Subcutaneous abdominal adipose tissue (tissue), 5 donors: ENCODE data around the gene VPS52.
A peak's percentile ranks its signal among the peaks of the same experiment; 100 is the strongest.

ENCODE experiments used
- H3K27ac ChIP-seq: one replicate; pipeline ENCODE4 v1.7.0; 2013; ENCODE audit warnings: low read depth, mild to moderate bottlenecking, inconsistent platforms, low read length, moderate library complexity
- H3K27me3 ChIP-seq, 5 donors: one replicate each; pipeline ENCODE4 v1.7.0; 2013; ENCODE audit warnings: low read length in 5 of 5, inconsistent platforms in 1 of 5; ENCODE audit not compliant: control insufficient read depth in 5 of 5, insufficient read depth in 4 of 5
- H3K36me3 ChIP-seq, 5 donors: one replicate each; pipeline ENCODE4 v1.7.0; 2013; ENCODE audit warnings: low read length in 5 of 5; ENCODE audit not compliant: control insufficient read depth in 5 of 5, insufficient read depth in 5 of 5
- H3K4me1 ChIP-seq, 5 donors: one replicate each; pipeline ENCODE4 v1.7.0; 2013; ENCODE audit warnings: low read length in 5 of 5, mild to moderate bottlenecking in 3 of 5, moderate library complexity in 1 of 5; ENCODE audit not compliant: control insufficient read depth in 5 of 5, insufficient read depth in 5 of 5
- H3K4me3 ChIP-seq, 5 donors: one replicate each; pipeline ENCODE4 v1.7.0; 2013; ENCODE audit warnings: low read length in 5 of 5, low read depth in 1 of 5
- H3K9ac ChIP-seq, 5 donors: one replicate each; pipeline ENCODE4 v1.7.0; 2013; ENCODE audit warnings: low read length in 5 of 5, mild to moderate bottlenecking in 4 of 5, moderate library complexity in 3 of 5
- H3K9me3 ChIP-seq, 5 donors: one replicate each; pipeline ENCODE4 v1.7.0; 2013; ENCODE audit warnings: low read length in 5 of 5; ENCODE audit not compliant: control insufficient read depth in 5 of 5
- donor health status: healthy.
- donor health status: healthy.
- donor health status: healthy.
- donor health status: healthy.
- donor health status: healthy.

VPS52 gene

DNA sequence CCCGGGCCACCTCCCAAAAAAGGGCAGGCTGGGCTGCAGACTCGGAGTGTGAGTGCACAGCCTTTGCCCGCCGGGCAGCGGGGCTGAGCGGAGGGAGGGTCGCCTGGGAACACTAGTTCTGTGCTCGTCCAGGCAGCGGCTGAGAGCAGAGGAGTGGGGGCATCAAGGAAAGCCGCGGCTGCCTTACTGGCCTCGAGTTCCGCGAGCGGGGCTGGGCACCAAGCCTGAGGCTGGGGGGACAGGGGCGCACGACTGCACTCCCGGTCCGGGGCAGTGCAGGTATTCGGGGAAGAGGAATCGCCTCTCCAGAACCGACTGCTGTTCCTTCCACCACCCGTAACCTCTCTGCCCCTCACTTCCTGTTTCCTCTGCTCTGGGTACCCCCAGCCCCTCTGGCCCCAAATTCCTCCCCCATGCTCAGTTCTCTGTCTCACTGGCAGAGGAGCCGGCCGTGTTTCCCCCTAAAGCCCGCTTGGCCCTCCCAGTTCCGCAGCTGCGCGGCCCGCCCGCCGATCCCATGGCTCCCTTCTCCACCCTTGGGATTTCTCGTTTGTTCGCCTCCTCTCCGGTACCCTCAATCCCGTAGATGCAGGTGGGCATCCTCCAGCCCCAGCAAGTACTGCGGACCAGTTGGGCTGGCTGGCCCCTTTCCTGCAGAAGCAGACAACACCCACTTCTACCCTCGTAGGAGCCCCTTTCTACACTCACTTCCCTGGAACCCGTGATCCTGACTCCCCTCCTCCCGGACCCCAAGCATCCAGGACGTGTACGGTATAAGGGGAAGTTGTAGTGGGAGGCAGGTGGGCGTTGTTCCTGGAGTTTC lies 58.3 kb downstream of the VPS52 start:
- no peaks in the 10 kb centered on the region for H3K9me3 ChIP-seq
- H3K9ac ChIP-seq, result peak overlapping the region in 4 of 5 donors; percentile 48 to 85 (median 70)
- H3K4me3 ChIP-seq, result peak overlapping the region; percentile 48 to 72 (median 67)
- H3K27me3 ChIP-seq, result peaks cover 0 to 9% (median 3%) of the 10 kb centered on the region in 5 donors
- peaks cover 0 to 28% (median 23%) of the 10 kb centered on the region in 5 donors for H3K4me1 ChIP-seq
- peaks cover 0 to 23% (median 19%) of the 10 kb centered on the region in 5 donors for H3K36me3 ChIP-seq
- no peak overlapping the region for H3K27ac ChIP-seq

DNA sequence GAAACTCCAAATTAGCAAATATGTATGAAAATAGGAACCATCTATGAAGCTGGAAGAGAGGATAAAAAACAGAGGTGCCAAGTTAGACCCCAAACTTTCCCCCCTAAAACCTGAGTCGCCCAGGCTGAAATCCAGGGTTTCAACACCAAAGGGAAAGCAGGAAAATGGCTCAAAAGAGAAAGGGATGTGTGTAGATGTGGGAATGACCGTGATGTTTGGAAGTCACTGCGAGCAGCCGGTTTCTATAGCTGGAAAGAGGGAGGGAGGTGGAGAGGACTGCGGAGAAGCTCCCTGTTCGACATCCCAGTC lies 58.9 kb downstream of the VPS52 start:
- Histone ChIP-seq H3K4me1 (peaks cover 0 to 30% (median 25%) of the 10 kb centered on the region in 5 donors), H3K4me3 (peak overlapping the region; percentile 48 to 72 (median 67)), H3K9me3 (no peaks in the 10 kb centered on the region), H3K9ac (peak overlapping the region in 4 of 5 donors; percentile 48 to 85 (median 70)), H3K27ac (no peak overlapping the region), H3K36me3 (peaks cover 0 to 23% (median 19%) of the 10 kb centered on the region in 5 donors), H3K27me3 (peaks cover 0 to 5% (median 3%) of the 10 kb centered on the region in 5 donors)

DNA sequence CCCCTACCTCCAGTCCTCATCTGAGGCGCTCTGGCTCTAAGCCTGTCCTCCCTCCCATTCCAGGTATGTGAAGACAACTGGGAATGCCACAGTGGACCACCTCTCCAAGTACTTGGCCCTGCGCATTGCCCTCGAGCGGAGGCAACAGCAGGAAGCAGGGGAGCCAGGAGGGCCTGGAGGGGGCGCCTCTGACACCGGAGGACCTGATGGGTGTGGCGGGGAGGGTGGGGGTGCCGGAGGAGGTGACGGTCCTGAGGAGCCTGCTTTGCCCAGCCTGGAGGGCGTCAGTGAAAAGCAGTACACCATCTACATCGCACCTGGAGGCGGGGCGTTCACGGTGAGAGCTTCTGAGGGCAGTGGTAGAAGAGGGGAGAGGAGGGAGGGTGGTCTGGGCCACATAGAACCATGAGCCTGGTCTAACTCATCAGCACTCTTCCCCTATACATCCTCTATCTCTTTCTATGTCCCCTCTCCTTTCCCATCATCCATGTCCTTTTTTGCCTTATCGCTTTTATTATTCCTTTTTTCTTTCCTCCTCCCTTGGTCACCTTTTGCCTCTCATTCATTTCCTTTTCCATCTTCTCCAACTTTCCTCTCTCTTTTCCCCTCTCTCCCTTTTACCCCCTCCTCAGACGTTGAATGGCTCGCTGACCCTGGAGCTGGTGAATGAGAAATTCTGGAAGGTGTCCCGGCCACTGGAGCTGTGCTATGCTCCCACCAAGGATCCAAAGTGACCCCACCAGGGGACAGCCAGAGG lies 59.8 kb downstream of the VPS52 start:
- Histone ChIP-seq H3K9ac (no peak overlapping the region), H3K27ac (no peak overlapping the region), H3K9me3 (no peaks in the 10 kb centered on the region), H3K27me3 (peaks cover 0 to 5% (median 3%) of the 10 kb centered on the region in 5 donors), H3K4me1 (peaks cover 0 to 37% (median 32%) of the 10 kb centered on the region in 5 donors), H3K36me3 (peaks cover 0 to 23% (median 19%) of the 10 kb centered on the region in 5 donors), H3K4me3 (no peak overlapping the region)

DNA sequence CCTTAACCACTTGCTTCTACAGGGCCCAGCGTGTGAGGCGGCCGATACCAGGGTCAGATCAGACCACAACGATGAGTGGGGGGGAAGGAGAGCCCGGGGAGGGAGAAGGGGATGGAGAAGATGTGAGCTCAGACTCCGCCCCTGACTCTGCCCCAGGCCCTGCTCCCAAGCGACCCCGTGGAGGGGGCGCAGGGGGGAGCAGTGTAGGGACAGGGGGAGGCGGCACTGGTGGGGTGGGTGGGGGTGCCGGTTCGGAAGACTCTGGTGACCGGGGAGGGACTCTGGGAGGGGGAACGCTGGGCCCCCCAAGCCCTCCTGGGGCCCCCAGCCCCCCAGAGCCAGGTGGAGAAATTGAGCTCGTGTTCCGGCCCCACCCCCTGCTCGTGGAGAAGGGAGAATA lies 60.5 kb downstream of the VPS52 start:
- Histone ChIP-seq H3K4me1 (peaks cover 0 to 37% (median 32%) of the 10 kb centered on the region in 5 donors), H3K4me3 (no peak overlapping the region), H3K27ac (no peak overlapping the region), H3K27me3 (peaks cover 0 to 5% (median 3%) of the 10 kb centered on the region in 5 donors), H3K9me3 (no peaks in the 10 kb centered on the region), H3K36me3 (peaks cover 0 to 23% (median 19%) of the 10 kb centered on the region in 5 donors), H3K9ac (no peak overlapping the region)

DNA sequence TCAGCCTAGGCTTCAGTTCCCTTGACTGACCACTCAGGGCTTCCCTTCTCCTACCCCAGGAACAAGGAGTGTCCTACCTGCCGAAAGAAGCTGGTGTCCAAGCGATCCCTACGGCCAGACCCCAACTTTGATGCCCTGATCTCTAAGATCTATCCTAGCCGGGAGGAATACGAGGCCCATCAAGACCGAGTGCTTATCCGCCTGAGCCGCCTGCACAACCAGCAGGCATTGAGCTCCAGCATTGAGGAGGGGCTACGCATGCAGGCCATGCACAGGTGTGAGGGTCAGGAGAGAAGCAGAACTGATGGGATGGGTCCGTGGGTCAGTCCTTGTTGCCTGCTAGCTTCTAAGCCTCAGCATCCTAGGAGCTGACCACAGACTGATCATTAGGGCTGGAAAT lies 61.8 kb downstream of the VPS52 start:
- Histone ChIP-seq H3K4me1 (peaks cover 0 to 44% (median 38%) of the 10 kb centered on the region in 5 donors), H3K36me3 (peaks cover 0 to 23% (median 19%) of the 10 kb centered on the region in 5 donors), H3K4me3 (no peak overlapping the region), H3K9me3 (no peaks in the 10 kb centered on the region), H3K27me3 (peaks cover 0 to 5% (median 0%) of the 10 kb centered on the region in 5 donors), H3K9ac (no peak overlapping the region), H3K27ac (no peak overlapping the region)

DNA sequence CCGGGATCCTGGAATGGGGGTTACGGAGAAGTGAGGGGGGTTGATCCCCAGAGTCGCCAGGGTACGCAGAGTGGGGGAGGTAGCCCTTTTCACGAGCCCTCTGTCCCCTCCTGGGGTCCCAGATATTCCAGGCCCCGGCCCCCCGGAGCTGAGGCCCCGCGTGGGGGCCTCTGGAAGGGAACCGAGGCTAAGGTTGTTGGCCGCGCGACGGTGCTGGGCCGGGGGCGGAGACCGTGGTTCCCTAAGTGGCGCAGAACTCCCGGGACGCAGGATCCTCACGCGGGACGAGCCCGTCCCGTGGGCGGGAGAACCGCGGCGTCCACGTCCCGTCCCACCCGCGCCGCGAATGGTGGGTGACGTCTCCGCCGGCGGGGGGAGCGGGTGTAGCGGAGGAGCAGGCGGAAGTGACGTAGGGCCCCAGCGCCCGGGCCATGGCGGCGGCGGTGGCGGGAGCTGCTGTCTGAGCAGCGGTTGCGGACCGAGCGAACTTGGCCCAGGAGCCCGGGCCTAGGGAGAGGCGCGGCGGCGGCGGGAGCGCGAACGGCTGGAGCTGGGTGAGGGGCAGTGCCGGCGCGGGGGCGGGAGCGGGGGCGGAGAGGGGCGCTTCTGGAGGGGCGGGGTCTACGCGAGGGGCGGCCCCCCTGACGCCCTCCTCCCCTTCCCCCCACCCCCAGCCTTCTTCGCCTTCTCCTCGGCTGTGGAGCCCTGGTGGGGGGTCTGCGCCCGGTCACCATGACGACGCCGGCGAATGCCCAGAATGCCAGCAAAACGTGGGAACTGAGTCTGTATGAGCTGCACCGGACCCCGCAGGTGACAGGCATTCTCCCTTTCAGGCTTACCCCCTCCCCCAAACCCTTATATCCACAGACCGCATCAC lies 63.3 kb downstream of the VPS52 start, which contains the start of gene RING1:
RING1 (plus strand) TSS at position 410 of the 877 bp plus-strand sequence; CDS start at position 733, 323 bp downstream.
- H3K9me3 ChIP-seq, result no peaks in the 10 kb centered on the region
- peaks cover 4 to 45% (median 40%) of the 10 kb centered on the region in 5 donors for H3K4me1 ChIP-seq
- peak within 1 kb of the TSS; percentile 78 to 89 (median 83) for H3K4me3 ChIP-seq
- H3K27me3 ChIP-seq, result peaks cover 0 to 3% (median 0%) of the 10 kb centered on the region in 5 donors
- H3K9ac ChIP-seq, result peak within 1 kb of the TSS; percentile 48 to 98 (median 94)
- H3K27ac ChIP-seq, result peak within 1 kb of the TSS; percentile 87
- peaks cover 0 to 26% (median 25%) of the 10 kb centered on the region in 5 donors for H3K36me3 ChIP-seq

DNA sequence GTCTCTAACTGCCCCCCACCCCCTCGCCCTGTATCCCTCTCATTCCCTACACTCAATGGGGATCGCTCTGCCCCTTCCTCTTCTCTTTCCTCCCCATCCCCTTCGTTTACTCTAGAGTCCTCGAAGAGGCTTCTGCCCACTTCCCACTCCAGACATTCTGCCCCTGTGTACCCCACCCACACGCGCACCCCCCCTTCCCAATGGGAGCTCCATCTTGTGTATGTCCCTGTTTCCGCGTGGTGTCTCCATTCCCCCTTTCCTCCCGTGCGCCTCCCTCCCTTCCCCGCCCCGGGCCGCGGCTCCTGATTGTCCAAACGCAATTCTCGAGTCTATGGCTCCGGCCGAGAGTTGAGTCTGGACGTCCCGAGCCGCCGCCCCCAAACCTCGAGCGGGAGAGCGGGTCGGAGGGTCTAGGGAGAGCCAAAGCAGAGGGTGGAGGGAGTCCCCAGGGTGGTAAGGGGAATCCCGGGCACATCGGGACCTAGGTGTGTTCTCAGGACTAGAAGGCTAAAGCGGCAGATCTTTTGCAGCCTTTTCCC lies 64.1 kb downstream of the VPS52 start:
- H3K36me3 ChIP-seq, result peaks cover 4 to 33% (median 32%) of the 10 kb centered on the region in 5 donors
- H3K9ac ChIP-seq, result peak overlapping the region; percentile 48 to 98 (median 94)
- peak overlapping the region; percentile 78 to 89 (median 83) for H3K4me3 ChIP-seq
- peak overlapping the region; percentile 87 for H3K27ac ChIP-seq
- no peaks in the 10 kb centered on the region for H3K27me3 ChIP-seq
- no peaks in the 10 kb centered on the region for H3K9me3 ChIP-seq
- H3K4me1 ChIP-seq, result peaks cover 4 to 40% (median 33%) of the 10 kb centered on the region in 5 donors

DNA sequence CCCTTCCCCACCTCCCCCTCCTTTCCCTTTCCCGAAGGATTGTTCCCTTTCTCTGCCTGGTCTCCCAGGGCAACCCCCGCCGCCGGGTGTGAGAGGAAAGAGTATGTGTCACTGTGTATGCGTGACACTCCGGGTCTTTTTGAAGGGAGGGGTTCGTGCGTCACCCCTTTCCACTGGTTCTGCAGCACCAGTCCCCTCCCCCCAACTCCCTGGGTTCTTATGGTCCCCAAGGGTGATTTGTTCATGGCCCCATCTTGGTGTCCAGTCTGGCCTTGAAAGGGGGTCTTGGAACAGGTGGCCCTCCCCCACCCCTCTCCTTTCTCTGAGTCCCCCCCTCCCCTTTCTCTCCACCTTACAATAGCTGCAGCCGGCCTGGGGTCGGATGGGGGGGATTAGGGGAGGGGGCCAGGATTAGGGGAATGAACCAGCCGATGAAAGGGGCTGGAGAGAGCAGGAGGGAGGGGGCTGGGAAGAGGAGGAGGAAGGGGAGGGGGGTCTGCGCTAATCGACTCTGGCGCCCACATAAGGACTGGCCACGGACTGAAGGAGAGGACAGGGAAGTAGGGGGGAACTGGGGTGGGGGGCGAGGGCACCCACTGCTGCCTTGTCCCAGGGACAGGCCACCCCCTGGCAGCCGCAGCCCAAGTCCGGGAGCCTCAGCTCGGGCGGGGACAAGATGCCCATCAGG lies 64.7 kb downstream of the VPS52 start:
- Histone ChIP-seq H3K9me3 (no peaks in the 10 kb centered on the region), H3K27ac (peak overlapping the region; percentile 87), H3K27me3 (no peaks in the 10 kb centered on the region), H3K4me1 (peaks cover 7 to 43% (median 36%) of the 10 kb centered on the region in 5 donors), H3K36me3 (peaks cover 7 to 39% (median 37%) of the 10 kb centered on the region in 5 donors), H3K4me3 (peak overlapping the region; percentile 55 to 89 (median 83)), H3K9ac (peak overlapping the region in 3 of 5 donors; percentile 93 to 98 (median 95))
